ENCODE measurements around the gene LCMT2.

Gene LCMT2, protein sequence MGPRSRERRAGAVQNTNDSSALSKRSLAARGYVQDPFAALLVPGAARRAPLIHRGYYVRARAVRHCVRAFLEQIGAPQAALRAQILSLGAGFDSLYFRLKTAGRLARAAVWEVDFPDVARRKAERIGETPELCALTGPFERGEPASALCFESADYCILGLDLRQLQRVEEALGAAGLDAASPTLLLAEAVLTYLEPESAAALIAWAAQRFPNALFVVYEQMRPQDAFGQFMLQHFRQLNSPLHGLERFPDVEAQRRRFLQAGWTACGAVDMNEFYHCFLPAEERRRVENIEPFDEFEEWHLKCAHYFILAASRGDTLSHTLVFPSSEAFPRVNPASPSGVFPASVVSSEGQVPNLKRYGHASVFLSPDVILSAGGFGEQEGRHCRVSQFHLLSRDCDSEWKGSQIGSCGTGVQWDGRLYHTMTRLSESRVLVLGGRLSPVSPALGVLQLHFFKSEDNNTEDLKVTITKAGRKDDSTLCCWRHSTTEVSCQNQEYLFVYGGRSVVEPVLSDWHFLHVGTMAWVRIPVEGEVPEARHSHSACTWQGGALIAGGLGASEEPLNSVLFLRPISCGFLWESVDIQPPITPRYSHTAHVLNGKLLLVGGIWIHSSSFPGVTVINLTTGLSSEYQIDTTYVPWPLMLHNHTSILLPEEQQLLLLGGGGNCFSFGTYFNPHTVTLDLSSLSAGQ

DNA sequence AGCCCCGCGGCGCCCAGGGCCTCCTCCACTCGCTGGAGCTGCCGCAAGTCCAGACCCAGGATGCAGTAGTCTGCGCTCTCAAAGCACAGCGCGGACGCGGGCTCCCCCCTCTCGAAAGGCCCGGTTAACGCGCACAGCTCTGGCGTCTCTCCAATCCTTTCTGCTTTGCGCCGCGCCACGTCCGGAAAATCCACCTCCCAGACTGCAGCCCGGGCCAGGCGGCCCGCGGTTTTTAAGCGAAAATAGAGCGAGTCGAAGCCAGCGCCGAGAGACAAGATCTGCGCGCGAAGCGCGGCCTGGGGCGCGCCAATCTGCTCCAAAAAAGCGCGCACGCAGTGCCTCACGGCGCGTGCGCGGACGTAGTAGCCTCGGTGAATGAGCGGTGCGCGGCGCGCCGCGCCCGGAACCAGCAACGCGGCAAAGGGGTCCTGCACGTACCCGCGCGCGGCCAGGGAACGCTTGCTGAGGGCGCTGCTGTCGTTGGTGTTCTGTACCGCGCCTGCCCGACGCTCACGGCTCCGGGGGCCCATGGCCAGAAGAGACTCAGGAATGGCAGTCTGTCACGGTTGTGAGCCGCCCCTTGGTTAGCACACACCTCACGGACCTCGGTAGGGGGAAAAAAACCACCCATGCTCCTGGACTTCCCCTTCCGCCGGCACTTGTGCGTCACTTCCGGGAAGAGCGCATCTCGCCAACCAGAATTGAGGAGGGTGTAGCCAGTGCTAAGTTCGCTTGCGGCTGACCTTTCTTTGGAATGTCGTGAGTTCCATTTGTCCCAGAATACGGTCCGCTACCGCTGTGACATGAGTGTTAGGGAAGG is at the start of gene LCMT2:
LCMT2 (minus strand) TSS at position 614 of the 820 bp plus-strand sequence; CDS start at position 530, 84 bp downstream.
- DNase-seq, result peak; percentile 67 to 93 (median 88)

DNA sequence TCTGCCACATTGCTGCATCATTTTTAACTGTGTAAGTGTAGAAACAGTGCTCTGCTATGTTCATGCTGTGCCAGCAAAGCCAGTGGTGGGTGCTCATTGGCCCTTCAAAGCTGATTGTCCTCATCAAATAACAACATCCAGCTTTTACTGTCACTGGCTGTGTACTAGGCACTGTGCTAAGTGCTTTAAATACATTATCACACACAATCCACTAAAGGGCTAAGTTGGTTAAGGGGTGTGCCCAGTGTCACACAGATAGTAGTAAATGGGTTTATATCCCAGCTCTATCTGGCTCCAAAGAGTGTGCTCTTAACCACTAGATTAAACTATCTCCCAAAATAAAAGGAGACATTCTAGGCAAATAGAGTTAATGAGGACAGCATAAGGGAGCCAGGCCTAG is 48.2 kb upstream of the LCMT2 start:
- DNase-seq, result no peak

DNA sequence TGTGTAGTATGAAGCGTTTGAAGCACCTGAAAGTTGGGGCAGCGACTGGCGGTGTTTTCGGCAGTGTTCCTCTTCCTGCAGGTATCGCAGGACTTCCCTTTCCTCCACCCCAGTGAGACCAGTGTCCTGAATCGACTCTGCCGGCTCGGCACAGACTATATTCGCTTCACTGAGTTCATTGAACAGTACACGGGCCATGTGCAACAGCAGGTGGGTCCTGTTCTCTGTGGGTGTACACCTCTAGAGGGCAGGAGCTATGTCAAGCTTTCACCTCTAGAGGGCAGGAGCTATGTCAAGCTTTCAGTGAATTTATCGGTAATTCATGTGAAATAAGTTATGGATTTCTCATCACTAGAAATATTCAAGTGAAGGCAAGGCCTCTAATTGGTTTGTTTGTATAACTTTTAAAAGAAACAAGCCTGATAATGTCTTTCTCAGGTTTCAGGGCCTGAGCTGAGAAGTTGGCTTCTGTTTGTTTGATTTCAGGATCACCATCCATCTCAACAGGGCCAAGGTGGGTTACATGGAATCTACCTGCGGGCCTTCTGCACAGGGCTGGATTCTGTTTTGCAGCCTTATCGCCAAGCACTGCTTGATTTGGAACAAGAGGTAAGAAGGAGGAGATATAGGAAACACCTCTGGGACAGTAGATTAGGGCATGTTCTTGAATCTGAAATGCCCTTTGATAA is 45.8 kb upstream of the LCMT2 start:
- no peak for DNase-seq

DNA sequence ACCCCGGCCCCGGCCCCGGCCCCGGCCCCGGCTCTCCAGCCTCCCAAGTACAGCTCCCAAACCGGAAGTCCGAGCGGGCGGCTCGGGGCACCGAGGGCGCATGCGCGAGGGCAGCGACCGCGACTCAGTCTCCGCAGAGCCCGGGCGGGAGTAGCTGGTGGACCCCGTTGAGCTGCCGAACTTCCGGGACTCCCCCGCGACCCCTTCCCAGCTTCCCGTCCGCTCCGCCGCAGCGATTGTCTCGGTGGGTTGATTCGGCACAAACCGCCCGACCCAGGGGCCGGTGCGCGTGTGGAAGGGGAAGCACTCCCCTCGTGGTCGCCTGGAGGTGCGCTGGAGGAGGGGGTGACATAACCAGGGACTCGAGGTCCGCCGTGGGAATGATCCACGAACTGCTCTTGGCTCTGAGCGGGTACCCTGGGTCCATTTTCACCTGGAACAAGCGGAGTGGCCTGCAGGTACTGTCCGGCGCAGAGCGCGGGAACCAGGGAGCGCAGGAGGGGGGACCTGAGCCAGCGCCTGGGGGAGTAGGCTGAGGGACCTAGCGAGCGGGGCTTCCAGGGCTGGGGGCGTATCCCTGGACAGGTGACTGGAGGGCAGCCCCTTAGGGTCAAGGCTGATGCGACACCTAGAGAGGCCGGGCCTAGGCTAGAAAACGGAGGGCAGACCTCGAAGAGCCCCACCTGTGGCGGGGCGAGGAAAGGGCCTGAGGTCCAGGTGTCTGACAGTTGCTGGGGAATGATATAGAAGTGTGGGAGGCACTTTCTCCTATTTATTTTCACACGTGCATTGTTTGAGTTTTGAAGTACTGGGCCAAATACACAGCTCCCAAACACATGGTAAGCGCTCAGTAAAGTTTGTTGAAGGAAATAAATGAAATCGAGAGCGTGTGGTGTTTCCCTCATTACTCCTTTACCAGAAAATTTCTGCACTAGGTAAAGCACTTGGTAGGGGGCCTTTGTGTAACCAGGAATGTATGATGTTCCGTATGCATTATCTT is 40.9 kb upstream of the LCMT2 start, which contains the start of the genes TUBGCP4 and ZSCAN29:
TUBGCP4 (plus strand) TSS at position 127 of the 1,000 bp plus-strand sequence; CDS start at position 381, 254 bp downstream.
ZSCAN29 (minus strand) TSS at position 69 of the 1,000 bp plus-strand sequence. CDS start 1,130 bp downstream, outside the sequence.
- DNase-seq, result peak; percentile 2 to 87 (median 68)

DNA sequence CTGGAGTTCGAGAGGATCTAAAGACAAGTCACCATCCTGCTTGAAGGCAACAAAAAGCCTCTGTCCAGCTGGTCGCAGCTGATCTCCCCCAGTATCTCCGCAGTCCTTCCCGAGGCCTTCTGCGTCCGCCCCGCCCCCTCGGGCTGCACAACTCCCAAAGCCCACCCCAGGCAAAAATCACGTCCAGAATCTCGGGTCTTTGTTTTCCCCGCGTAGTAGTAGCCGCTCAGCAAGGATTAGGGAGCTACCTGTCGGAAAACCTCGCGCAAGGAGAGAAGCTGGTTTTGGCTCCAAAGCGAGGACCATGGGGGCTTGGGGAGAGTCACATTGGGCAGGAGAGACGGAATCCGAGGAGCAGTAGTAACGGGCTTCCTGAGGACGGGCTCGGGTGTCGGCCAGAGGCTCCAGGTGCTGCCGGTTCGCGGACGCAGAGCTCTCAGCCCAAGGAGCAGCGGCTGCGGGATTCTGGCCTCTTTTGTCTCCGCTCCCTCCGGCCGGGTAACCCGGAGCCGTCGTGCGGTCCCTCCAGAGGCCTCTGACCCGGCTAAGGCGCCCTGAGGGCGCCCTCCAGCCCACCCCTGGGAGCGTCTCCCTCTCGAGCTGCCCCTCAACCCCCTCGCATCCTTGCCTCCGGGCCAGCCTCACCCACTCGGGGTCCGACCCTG is 40.1 kb upstream of the LCMT2 start:
- peak in 7 of 14 donors; percentile 6 to 57 (median 47) for DNase-seq

DNA sequence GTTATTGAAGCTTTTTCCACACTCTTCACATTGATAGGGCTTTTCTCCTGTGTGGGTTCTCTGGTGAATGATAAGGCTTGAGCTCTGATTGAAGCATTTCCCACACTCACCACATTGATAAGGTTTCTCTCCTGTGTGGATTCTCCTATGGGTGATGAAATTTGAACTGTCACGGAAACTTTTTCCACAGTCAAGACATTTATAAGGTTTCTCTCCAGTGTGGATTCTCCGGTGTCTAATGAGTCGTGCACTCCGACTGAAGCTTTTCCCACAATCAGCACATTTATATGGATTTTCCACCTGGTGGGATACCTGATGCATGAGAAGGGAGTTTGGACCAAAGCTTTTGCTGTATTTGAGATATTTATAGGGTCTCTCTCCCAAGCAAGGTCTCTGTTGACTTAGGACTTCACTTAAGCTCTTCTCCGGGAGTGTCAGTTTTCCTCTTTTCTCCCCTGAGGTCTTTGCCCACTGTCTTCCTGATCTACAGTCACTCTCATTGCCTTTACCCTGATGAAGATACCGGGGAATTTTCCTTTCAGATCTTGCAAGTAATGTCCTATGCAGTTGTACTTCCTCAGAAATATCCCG is 31.0 kb upstream of the LCMT2 start:
- no peak for DNase-seq

DNA sequence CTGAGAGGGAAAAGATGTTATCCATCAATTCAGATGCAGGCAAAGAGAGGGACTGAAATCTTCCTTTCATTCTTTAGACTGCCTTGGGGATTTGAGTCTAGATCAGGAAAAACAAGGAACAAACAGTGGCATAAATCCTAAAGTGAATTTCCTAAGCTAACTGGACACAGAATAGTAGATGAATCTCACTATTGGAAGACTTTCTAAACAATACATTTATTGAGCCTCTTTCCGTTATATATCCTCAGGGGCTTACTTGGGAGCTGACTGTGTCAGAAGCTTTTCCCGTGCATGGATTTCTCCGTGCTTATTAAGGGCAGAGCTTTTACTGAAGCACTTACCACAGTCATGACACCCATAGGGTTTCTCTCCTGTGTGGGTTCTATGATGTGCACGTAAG is 30.4 kb upstream of the LCMT2 start:
- no peak for DNase-seq

DNA sequence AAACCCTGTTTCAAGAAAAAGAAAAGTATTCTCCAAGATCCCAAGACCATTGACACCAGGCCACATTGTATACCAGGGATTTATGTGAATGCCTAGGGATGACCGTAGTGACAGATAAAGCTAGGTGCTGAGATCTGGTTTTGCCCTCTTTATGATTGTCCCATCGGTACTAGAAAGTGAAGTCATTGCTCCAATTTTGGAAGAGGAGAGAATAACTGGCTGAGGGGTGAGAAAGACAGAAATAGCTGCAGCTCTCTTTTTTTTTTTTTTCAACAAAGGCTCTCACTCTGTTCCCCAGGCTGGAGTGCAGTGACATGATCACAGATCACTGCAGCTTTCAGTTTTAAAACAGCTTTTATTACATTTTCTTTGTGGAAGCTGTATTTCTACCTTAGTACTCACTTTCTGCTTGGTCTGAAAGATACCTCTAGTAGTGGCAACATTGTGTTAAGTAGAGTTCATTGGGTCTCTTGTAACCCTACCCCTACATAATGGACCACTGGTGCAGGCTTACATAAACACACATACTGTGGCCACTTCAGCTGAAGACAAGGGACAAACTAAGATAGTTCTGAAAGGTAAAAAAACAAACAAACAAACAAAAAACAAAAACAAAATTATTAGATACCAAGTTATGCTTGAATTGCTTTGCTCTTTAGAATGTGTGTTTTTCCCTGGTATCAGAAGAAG is 22.5 kb upstream of the LCMT2 start:
- DNase-seq, result no peak

DNA sequence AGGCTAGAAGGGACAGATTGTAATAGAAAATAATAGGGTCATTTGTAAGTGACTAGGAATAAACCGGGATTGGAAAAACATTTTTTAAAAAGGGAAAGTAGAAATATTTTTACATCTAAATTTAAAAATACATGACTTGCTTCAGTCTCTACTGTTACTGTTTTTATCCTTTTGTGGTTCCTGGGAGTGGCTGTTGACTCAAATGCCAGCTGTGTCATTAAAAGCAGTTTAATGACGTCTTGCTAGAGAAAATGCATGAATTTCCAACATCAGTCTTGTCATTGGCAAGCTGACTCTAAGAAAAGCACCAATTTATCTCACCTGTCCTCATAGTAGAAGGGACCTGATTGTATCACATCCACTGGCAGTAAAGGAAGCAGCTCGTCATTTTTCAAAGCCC is 16.7 kb upstream of the LCMT2 start:
- DNase-seq, result no peak

DNA sequence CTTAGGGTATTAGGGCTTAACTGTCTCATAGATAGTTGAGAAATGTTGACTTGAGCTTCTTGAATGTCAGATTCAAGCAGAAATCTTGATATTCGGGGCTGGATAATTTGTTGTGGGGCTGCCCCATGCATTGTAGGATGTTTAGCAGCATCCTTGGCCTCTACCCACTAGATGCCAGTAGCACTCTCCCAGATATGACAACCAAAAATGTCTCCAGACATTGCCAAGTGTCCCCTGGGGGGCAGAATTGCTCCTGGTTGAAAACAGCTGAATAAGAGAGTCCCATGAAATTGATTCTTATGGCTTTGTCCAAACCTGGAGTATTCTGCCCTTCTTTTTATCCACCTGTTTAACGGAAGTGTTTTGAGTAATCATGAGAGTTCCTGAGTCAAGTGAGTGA is 15.9 kb upstream of the LCMT2 start:
- DNase-seq, result no peak

DNA sequence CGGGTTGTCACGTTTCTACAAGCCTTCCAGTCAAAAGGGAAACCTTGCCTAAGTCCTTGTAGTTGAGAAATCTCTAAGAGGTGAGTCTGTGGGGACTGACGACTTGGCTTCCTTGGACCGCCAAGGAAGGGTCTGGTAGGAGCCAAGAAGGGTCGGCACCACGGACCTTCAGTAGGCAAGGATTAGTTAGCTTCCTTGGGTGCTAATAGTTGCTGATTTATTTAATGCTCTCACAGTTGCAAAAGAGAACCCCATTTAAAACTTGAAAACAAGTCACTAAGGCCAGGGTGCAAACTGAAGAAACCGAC is 361 bp upstream of the LCMT2 start:
- no peak for DNase-seq

DNA sequence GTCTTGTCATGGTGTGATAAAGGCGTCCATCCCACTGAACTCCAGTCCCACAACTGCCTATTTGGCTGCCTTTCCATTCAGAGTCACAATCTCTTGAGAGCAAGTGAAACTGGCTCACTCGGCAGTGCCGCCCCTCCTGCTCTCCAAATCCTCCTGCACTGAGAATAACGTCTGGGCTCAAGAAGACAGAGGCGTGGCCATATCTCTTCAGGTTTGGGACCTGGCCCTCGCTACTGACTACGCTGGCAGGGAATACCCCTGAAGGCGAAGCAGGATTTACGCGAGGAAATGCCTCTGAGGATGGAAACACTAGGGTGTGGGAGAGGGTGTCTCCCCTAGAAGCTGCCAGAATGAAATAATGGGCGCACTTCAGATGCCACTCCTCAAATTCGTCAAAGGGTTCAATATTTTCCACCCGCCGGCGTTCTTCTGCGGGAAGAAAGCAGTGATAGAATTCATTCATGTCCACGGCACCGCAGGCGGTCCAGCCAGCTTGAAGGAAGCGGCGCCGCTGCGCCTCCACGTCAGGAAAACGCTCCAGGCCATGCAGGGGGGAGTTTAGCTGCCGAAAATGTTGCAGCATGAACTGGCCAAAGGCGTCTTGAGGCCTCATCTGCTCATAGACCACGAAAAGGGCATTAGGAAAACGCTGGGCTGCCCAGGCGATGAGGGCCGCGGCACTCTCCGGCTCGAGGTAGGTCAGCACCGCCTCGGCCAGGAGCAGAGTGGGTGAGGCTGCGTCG is 985 bp downstream of the LCMT2 start:
- peak in 11 of 14 donors; percentile 6 to 70 (median 38) for DNase-seq

DNA sequence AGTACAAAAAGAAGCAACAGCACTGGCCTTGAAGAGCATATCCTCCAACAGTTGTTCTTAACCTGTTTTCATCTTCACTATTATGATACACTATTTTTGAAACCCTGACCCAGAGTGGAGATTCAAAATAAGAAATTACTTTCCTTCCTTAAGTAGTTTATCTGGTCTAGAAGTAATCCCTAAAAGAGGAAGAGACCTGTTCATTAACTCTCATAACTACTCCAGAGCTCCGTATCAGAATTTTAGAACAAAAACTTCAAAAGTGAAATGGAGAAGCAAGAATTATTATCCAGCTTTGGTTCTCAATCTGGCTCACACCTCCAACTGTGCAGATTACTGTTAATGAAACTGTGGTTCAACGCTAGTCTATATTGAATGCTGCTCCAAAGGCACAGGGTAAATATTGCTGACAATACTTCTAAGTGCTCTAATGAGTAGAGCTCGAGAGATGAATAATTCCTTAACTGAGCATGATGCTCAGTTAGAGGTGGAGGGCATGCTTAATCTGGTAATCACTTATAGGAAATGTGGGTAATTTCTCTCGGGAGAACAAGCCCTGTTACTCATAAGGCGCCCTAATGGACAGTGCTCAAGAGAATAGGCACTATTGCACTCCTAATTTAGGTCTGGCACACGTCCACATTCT is 5.2 kb downstream of the LCMT2 start:
- no peak for DNase-seq

DNA sequence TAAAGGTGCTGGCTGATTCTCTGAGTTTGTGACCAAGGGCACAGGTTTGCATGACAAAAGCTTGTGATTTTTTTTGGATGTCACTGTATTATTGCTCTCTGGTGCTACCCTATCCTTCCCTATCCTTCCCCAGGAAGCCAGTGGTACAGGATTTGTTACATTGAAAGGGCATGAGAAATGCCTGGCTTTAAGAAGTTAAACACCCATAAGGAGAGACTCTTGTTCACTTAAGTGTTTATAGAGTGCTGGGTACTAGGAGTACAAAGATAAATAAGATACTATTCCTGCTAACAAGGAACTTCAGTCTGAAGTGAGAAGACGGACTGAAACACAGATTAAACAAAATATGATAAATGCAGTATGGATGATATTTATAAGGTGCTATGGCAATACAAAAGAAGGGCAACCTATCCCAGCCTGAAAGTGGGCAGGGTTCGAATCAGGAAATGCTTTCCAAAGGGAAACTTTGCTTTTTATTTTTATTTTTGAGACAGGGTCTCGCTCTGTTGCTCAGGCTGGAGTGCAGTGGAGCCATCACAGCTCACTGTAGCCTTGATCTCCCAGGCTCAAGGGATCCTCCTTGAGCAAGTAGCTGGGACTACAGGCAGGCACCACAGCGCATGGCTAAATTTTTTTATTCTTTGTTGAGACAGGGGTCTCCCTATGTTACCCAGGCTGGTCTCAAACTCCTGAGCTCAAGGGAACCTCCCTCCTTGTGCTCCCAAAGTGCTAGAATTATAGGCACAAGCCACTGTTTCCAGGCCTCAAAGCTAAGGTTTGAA is 11.2 kb downstream of the LCMT2 start:
- DNase-seq, result no peak

DNA sequence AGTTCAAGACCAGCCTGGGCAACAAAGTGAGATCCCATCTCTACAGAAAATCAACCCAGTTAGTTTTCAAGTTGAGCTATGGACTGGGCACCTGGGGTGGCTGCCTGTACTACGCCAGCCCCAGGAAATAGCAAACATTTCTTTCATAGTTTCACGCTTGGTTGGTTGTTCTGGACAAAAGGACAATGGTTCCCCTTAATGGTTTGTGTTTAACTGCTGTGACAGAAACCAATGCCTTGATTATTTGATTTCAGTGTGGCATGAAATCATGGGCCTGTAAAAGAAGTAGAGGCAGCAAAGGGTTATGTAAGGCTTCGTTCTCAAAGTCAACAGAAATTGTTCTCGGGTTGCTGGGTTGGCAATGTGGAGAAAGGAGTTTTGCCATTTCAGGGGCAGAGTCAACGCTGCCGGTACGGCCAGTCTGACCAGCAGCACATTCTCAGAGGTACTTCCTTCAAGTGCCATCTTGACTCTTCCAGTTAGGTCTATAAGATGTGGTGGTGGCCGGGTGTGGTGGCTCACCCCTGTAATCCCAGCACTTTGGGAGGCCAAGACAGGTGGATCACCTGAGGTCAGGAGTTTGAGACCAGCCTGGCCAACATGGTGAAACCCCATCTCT is 12.7 kb downstream of the LCMT2 start:
- no peak for DNase-seq

DNA sequence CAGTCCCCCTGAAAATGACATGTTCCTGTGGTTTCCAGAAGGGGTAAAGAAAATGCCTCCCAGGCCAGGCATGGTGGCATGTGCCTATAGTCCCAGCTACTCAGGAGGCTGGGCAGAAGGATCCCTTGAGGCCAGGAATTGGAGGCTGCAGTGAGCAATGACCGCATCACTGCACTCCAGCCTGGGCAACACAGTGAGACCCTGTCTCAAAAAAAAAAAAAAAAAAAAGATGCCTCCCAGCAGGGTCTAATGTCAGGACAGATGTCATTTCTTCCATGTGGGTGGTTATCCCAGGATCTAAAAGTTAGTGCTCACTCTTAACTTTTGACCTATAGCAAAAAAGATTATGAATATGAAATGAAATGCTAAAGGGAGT is 13.4 kb downstream of the LCMT2 start:
- no peak for DNase-seq
